ENCODE measurements around the gene TMEM163. TPM values are rescaled to one million over a fixed set of nuclear protein-coding genes. Genes with fewer than 3 reads are reported as not detected.
"Not testable (repeated sequence)": the region's sequence is repeated elsewhere in the genome, so short reads cannot be mapped to it uniquely, and the experiment has no call there.

The TMEM163 gene
- polyA plus RNA-seq, 1 donor = 0.86 TPM

DNA sequence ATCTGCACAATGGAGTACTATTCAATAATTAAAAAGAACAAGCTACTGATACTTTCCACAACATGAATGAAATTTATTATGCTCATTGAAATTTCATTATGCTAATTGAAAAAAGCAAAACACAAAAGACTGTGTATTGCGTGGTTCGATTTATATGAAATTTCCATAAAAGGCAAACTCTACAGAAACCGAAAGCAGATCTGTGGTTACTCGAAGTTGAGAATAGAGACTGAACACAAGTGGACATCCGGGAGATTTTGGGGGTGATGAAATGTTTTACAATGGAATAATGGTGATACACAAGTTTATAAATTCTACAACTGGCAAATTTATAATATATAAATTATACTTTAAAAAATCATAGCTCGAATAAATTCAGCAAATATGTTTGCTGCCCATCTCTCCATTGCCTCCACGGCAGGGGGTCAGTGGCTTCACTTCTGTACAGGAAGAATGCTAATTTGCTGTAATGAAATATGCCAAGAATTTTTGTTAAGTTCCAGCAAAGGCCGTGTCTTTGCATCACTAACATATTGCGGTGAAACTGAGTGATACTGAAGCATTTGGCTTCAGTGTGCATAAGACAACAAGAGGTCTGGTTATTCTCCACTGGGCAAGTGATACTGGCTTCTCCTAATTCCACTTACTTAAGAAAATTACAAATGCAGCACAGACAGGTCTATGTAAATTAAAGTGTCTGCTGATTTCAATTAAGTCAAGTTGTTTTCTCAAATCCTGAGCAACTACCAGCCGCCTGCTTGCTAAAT is 96.7 kb downstream of the TMEM163 start:
- DNase-seq (ENCODE audit: low read depth) = no peak

DNA sequence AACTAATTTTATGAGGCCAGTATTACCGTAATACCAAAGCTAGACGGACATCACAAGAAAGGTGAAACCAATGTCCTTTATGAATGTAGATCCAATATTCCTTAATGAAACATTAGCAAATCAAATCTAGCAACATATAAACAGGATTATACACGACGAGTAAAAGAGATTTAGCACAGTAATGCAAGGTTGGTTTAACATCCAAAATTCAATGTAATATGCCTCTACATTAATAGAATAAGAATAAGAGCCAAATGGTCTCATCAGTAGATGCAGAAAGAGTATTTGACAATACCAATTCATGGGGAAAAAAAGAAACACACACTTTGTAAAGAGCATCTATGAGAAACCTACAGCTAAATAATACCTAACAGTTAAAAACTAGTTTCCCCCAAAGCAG is 99.5 kb downstream of the TMEM163 start:
- DNase-seq (ENCODE audit: low read depth) = no peak

DNA sequence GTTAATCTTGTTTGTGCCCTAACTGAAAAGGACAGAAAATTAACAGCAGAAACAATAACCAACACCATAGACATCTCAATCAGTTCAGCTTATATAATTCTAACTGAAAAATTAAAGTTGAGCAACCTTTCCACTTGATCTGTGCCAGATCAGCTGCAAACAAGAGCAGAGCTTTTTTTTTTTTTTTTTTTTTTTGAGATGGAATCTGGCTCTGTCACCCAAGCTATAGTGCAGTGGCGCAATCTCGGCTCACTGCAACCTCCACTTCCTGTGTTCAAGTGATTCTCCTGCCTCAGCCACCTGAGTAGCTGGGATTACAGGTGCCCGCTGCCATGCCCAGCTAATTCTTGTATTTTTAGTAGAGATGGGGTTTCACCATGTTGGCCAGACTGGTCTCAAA is 103.3 kb downstream of the TMEM163 start:
- DNase-seq (ENCODE audit: low read depth) = not testable (repeated sequence)

DNA sequence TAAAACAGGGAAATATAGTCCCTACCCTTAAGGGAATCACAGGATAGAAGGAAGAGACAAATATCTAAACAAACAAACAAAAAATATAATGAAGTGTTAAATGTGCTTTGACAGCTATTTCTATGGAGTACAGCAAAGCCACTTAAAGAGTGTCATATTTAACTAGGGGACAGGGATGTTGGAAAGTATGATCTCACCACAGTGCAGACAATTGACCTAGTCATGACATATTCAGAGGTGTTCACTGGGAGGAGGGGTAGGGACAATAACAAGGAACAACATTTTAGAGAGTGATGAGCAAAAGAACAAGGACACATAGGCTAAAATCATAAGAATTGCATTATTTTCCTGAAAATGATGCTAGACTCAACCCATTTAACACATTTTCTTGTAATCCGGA is 107.5 kb downstream of the TMEM163 start:
- no peak for DNase-seq (ENCODE audit: low read depth)

DNA sequence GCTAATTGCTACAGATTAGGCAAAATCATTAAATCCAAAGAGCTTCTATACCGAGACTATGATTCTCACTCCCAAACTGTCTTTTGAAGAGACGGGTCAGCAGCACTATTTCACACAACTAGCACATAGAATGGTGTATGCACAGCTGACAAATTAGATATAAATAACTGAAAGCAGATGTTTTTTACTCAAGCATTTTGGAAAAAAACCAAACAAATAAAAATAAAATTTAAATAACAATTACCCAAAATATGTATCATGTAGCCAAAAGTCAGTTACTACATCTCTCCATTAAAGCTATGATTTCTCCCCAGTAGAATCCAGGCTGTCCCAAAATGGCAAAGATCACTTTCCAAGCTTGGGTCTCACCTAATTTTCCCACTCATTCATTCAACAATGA is 107.9 kb downstream of the TMEM163 start:
- no peak for DNase-seq (ENCODE audit: low read depth)

DNA sequence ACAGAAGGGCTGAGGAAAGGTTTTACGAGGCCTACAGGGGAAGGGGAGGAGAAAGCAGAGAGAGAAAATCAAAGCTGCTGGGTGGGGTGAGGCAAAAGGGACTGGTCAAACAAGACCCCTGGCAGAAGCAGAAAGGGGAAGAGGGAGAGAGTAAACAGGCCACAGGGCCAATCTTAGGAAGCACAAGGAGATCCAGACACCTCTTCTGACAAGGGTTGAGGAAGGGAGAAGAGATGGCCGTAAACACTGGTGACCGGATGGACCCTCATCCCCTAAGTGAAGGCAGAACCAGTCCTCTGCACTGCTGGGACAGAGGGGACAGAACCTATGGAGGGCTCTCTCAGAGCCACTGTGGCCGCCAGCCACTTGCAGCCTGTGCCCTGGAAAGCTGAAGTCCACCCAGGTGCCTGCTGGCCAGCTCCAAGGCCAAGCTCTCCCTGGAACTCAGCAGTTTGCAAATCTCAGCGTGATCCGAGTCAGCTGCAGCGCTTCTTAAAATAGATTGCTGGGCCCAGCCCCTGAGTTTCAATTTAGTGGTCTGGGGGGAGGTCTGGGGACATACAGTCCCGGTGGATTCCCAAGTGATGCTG is 108.8 kb downstream of the TMEM163 start:
- no peak for DNase-seq (ENCODE audit: low read depth)

DNA sequence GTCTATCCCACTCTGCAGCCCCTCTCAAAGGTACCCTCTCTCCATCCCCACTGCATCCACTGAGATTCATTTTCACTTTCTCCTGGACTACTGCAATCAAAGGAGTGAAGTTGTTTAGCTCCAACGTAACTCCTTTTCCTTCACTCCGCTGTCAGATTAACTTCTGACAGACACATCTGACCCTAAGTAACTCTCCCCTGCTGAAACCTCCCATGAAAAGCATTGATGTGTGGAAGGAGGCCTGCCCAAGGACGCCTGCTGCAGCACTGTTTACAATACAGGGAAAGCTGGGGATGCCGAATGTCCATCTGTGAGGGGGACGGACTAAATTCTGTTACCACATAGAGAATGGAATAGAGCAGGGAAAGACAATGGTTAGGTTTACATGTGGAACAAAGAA is 114.8 kb downstream of the TMEM163 start:
- no peak for DNase-seq (ENCODE audit: low read depth)

DNA sequence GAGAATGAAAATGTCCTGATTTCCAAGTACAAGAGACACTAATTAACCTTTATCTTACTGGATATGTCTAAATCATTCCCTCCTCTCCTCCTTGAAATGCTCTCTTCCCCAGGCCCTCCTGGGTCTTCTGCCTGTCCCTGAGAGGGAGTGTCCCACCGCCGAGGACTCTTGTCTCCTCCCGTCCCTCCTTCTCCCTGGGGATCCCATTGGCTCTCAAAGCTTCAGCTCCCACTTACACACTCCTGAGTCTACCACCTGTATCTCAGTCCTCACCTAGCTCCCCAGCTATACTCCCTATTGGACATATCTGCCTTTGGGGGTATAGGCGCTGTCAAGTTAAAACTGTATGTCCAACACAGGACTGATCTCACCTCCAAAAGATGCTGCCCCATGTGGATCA is 116.1 kb downstream of the TMEM163 start:
- no peak for DNase-seq (ENCODE audit: low read depth)

DNA sequence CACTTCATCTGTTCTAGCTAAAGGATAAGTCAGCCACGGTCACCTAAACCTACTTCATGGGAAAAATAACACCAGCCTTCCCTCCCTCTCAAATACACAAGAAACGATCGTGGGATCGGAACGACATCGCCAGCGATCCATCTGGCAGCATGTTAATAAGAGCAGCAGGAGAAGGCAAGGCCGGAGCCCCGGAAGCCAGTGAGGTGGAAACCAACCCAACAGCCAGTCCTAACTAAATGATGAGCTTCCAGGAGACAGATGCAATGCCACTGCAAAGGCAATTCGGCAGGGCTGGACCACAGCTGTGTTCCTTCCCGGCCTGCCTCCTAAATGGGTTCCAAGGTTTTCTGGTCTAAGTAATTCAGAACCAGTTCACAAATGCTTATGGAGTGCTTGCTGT is 117.5 kb downstream of the TMEM163 start:
- no peak for DNase-seq (ENCODE audit: low read depth)

DNA sequence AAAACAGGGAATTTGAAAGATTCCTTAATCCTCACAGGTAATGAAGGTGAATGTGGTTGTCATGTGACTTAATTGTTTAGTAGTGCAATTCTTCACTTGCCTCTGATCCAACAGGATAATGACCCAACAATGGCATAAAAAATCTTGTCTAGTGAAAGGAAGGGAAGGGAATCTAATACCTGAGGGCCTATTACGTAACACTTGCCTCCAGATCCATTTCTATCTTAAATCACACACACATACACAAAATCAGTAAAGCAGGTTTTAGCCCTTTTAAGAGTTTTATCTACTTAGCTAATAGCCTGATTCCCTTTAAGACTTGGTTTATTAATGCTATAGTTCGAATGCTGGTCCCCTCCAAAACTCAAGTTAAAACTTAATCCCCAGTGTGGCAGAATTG is 118.6 kb downstream of the TMEM163 start:
- no peak for DNase-seq (ENCODE audit: low read depth)

DNA sequence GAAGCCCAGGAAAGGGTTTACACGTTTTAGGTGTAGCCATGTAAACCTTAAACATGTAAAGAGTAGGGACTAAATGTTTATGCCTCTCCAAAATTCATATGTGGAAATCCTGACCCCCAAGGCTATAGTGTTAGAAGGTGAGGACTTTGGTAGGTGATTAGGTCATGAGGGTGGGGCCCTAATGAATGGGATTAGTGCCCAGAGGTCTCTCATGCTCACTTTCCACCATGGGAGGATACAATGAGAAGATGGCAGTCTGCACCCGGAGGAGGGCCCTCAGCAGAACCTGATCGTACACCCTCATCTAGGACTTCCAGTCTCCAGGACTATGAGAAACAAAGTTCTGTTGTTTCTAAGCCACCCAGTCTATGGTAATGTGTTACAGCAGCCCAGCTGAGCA is 119.6 kb downstream of the TMEM163 start:
- no peak for DNase-seq (ENCODE audit: low read depth)

DNA sequence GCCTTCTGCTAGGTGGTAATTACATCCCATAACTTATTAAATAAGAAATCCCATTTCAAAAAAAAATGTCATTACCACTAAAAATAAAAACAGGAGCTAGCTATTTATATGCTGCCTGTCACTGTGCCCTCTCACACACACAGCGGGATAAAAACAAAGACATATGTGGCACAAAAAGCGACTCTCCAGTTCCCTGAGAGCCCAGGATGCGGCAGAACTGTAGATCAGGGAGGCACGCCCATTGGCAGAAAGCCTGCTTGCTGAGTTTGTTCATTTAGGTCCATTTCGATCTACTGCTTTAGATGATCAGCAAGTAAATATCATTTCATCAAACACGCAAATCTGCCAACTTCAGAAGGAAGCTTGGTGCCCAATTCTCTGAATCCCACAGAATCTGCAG is 124.4 kb downstream of the TMEM163 start:
- DNase-seq (ENCODE audit: low read depth) = no peak

DNA sequence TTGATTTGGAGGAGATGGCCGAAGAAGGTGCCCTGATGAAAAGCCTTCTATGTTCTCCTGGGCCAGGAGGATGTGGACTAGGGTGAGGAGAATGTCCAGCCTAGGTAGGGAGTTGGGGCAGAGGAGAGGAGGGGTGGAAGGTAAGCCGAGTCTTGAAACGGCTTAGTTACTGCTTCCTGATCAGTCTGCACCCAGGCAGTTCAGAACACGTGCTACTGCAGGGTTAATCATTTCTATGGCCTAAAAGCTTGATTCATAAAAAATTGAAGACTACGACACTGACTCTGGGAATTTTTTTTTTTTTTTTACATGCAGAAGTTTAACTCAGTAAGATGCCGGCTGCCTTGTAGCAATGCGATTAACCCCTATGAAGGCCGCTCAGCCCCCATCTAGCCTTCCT is 125.3 kb downstream of the TMEM163 start:
- no peak for DNase-seq (ENCODE audit: low read depth)

DNA sequence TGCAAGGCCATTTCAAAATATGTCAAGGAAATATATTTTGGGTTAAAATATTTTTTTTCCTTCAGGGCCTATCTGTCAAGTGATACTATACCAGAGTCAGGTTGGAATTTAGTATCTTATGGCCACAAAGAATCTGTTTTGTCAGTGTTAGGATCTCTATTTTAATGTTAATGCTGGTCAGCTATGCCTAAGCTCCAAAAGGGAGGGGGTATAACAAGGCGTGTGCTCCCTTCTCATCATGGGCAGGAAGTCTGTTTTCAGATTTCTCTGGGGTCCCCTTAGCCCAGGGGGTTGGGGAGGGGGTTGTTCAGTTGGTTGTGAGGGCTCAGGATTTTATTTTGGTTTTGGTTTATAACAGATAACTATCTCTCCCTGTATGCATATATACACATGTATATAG is 126.4 kb downstream of the TMEM163 start:
- no peak for DNase-seq (ENCODE audit: low read depth)

DNA sequence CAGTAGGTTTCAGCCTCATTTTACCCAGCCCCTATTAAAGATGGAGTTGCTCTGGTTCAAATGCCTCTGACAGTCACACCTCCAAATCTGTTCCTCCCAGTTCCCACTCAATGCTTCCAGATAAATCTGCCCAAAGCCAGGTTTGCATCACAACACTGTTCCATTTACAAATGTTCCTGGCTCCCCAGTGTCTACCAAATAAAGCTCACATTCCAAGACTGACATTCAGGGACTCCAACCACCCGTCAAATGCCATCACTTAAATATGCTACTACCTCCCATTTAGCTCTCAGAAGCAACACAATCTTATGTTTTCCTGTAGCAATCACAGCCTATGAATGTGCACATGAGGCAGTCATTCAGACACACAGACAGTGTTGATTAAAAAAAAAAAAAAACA is 127.3 kb downstream of the TMEM163 start:
- DNase-seq (ENCODE audit: low read depth) = no peak

DNA sequence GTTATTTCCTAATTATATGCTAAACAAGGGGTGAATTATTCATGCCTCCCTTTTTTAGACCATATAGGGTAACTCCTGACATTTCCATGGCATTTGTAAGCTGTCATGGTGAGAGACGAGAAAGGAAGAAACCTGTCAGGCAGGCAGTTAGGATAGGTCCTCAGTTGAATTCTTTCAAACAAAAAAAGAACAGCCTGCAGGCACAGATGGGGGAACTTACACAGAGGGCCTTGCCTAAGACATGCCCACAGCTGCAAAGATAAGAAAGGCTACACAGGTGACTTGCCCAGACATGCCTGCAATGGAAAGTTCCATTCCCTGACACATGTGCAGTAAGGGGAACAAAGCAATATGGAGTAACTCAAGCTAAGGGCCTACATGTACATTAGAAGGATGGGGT is 128.1 kb downstream of the TMEM163 start:
- DNase-seq (ENCODE audit: low read depth) = no peak

DNA sequence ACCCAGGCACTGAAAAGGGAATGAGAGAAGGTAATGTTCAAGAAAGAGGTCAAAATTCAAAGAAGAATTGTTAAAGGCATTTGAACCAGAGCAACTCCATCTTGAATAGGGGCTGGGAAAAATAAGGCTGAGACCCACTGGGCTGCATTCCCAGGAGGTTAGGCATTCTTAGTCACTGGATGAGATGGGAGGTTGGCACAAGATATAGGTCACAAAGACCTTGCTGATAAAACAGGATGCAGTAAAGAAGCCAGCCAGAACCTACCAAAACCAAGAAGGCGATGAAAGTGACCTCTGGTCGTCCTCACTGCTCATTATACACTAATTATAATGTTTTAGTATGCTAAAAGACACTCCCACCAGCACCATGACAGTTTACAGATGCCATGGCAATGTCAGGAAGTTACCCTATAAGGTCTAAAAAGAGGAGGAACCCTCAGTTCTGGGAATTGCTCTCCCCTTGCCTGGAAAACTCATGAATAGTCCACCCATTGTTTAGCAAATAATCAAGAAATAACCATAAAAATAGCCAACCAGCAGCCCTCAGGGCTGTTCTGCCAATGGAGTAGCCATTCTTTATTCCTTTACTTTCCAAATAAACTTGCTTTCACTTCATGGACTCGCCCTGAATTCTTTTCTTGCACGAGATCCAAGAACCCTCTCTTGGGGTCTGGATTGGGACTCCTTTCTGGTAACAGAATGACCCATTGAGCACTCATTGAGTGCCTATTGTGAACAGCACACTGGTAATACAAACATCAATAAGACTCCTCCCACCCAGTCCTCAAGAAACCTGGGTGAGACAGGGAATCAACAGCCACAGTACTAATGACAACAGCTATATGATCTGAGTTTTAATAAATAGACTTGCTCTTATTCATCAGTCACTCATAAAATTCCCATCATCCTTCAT is 129.4 kb downstream of the TMEM163 start:
- not testable (repeated sequence) for DNase-seq (ENCODE audit: low read depth)

DNA sequence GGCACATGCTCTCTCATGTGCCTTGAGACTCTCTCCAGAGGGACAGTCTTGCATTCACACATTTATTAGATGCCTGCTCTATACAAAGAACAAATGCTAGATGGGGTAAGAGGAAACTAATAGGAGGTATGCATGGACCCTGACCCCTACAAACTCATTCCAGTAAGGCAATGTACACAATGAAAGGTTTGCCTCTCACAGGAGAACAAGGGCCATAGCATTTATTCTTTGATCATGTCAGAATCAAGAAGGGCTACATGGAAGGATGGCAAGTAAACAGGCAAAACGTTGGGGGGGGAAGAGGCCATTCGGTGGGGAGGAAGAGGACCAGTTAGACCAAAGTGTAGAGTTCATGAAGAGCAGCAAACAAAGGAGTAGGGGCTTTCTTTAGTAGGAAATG is 130.2 kb downstream of the TMEM163 start:
- DNase-seq (ENCODE audit: low read depth) = no peak

DNA sequence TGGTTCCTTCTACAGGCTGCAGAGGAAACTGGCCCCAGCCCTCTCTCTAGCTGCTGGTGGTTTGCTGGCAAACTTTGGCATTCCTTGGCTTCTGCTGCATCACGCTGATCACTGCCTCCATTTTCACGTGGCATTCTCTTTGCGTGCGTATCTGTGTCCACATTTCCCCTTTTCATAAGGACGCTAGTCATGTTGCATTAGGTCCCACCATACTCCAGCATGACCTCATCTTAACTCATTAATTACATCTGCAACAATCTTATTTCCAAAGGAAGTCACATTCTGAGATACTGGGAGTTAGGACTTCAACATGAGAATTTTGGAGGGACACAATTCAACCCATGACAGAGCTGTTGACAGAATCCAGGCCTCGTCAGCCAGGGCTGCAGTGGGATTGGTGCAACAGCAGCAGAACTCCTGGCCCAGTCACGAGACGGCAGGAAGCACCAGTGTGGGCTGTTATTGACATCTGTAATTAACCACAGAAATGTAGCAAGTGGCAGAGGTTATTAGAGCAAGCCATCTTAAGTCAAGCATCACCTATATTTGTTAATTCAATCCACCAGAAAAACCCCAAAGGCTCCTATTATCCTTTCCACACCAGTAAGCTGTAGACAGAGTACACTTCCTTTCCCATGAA is 132.4 kb downstream of the TMEM163 start:
- no peak for DNase-seq (ENCODE audit: low read depth)

DNA sequence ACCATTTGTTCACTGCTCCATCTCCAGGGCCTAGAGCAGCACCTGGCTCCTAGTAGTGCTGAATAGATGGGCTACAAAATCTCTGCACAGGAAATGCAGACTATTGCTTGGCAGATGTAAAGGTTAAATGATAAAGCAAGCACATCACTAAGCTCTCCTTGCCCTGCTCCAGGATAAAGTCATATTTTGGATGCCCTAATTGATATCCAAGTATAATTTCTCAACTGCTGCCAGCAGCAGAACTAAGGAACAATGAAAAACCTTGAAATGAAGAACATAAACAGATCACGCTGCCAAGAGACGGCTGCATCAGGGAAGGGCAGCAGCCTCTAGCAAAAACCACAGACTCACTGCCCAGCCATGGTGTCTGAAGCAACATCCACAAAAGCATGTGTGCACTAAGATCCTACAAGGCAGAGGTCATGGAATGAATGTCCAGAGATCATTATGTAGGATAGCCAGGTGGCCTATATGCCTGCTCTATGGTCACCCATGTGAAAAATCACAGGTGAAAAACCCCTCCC is 134.7 kb downstream of the TMEM163 start:
- DNase-seq (ENCODE audit: low read depth) = no peak

DNA sequence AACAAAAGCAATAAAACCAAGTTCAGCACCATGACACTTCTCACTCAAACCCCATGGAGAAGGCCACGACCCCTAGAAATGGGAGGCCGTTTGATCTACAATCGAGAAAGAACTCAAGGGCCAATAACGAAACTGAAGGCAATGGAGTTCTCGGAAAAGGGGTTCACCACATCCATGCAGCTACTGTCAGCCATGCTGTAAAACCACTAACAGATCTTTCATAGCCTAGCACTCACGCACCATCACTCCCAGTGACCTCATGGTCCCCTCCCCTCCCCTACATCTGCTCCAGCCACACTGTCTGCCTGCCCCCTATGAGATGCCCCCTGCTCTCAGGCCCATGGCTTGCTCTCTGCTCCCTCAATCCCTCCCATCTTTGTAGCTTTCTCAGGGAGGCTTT is 135.3 kb downstream of the TMEM163 start:
- DNase-seq (ENCODE audit: low read depth) = no peak

DNA sequence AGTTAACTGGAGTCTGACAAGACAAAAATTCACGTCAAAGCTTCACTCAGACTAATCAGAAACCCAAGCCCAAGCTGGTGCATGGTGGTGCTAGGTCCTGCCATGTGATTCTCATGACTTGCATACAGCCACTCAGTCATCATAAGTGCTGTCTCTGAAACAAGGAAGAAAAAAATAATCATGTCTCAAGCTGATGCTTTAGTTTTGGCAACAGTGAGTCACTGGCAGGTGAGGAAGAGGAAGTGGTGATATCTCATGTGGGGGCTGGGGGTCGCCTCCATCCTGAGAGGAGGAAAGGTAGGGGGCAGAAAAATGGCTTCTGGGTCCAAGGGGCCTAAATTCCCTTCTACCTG is 136.3 kb downstream of the TMEM163 start:
- no peak for DNase-seq (ENCODE audit: low read depth)
